HCT116 (cell line): ENCODE measurements around the gene MACF1.
"Not testable (repeated sequence)": the region's sequence is repeated elsewhere in the genome, so short reads cannot be mapped to it uniquely, and the experiment has no call there.

ENCODE experiments used
- EGR1 ChIP-seq: IDR thresholded peaks from 2 replicates; pipeline ENCODE4 v1.6.1; 2012; ENCODE audit warnings: low read depth
- ELF1 ChIP-seq: IDR thresholded peaks from 2 replicates; pipeline ENCODE4 v1.6.1; 2012; ENCODE audit warnings: low read depth, borderline replicate concordance
- EZH2 ChIP-seq: fragments of 200-600 bp; sonication (generic); IDR thresholded peaks from 2 replicates; pipeline ENCODE4 v1.6.1; 2017; ENCODE audit warnings: antibody characterized with exemption, mixed run types
- POLR2A ChIP-seq: IDR thresholded peaks from 2 replicates; pipeline ENCODE4 v1.7.0; 2011; ENCODE audit warnings: borderline replicate concordance; ENCODE audit not compliant: insufficient read depth, insufficient read length; ENCODE audit errors: extremely low read depth
- SIN3A ChIP-seq: IDR thresholded peaks from 2 replicates; pipeline ENCODE4 v1.6.1; 2012; ENCODE audit warnings: low read depth
- SRF ChIP-seq: IDR thresholded peaks from 2 replicates; pipeline ENCODE4 v1.6.1; 2012; ENCODE audit warnings: low read depth
- TF ChIP-seq, protein P1 (sequence below), 3 experiments: fragments of 200-600 bp in 1 of 3; sonication (generic) in 1 of 3; IDR thresholded peaks in 2 of 3; conservative IDR thresholded peaks in 1 of 3; 2 replicates each; pipeline ENCODE4 v1.5.1; 2012 to 2017; ENCODE audit warnings: low read depth in 2 of 3, low read length in 2 of 3, antibody characterized with exemption in 1 of 3, borderline replicate concordance in 1 of 3, control low read depth in 1 of 3, mild to moderate bottlenecking in 1 of 3, mixed read lengths in 1 of 3, mixed run types in 1 of 3, moderate library complexity in 1 of 3; ENCODE audit not compliant: insufficient read depth in 1 of 3
- TF ChIP-seq, protein P2 (sequence below): IDR thresholded peaks from 2 replicates; pipeline ENCODE4 v1.6.1; 2012

DNA sequence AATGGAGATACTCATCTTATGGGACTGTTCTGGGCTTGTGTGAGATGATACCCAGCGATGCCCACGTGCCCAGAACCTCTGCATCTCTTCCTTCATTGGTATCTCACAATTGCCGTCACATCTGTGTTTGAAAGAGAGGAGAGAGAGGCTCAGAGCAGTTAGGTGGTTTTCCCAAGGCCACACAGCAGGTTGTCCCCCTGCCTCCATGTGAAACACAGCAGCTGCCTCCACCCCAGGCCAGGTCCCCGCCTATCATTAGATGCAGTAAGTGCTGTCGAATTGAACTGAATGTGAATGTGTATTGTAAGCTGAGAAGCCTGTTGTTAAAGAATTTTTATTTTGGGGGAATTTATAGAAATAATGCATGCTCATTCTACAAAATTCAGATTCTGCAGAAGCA lies 292.0 kb downstream of the MACF1 start:
- TF ChIP-seq, protein P1, sequence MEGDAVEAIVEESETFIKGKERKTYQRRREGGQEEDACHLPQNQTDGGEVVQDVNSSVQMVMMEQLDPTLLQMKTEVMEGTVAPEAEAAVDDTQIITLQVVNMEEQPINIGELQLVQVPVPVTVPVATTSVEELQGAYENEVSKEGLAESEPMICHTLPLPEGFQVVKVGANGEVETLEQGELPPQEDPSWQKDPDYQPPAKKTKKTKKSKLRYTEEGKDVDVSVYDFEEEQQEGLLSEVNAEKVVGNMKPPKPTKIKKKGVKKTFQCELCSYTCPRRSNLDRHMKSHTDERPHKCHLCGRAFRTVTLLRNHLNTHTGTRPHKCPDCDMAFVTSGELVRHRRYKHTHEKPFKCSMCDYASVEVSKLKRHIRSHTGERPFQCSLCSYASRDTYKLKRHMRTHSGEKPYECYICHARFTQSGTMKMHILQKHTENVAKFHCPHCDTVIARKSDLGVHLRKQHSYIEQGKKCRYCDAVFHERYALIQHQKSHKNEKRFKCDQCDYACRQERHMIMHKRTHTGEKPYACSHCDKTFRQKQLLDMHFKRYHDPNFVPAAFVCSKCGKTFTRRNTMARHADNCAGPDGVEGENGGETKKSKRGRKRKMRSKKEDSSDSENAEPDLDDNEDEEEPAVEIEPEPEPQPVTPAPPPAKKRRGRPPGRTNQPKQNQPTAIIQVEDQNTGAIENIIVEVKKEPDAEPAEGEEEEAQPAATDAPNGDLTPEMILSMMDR (IDR thresholded peaks at IDR 0.05 in 2 of 3, conservative IDR thresholded peaks at IDR 0.05 in 1 of 3; ENCODE audit: borderline replicate concordance in 1 of 3, insufficient read depth in 1 of 3, low read depth in 2 of 3, low read length in 2 of 3): not testable (repeated sequence)
- not testable (repeated sequence) for TF ChIP-seq POLR2A, EGR1, EZH2, SIN3A, ELF1, SRF
- TF ChIP-seq, protein P2, sequence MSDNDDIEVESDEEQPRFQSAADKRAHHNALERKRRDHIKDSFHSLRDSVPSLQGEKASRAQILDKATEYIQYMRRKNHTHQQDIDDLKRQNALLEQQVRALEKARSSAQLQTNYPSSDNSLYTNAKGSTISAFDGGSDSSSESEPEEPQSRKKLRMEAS: not testable (repeated sequence)
